HEK293 (cell line): ENCODE measurements around the gene MCIDAS.
A peak's percentile ranks its signal among the peaks of the same experiment; 100 is the strongest.

ENCODE experiments used
- EGR2 ChIP-seq: fragments of 450-650 bp; formaldehyde crosslinking; IDR thresholded peaks from 2 replicates; pipeline ENCODE4 v1.5.1; 2016; ENCODE audit warnings: low read depth, missing biosample characterization, missing genetic modification characterization
- KLF10 ChIP-seq: fragments of 450-650 bp; IDR thresholded peaks from 2 replicates; pipeline ENCODE4 v1.5.1; 2018; ENCODE audit warnings: missing biosample characterization, mild to moderate bottlenecking, missing genetic modification characterization
- REPIN1 ChIP-seq: fragments of 450-650 bp; formaldehyde crosslinking; IDR thresholded peaks from 2 replicates; pipeline ENCODE4 v1.5.1; 2017; ENCODE audit warnings: missing biosample characterization, missing genetic modification characterization, low read depth
- ZBTB1 ChIP-seq: fragments of 450-650 bp; formaldehyde crosslinking; IDR thresholded peaks from 2 replicates; pipeline ENCODE4 v1.5.1; 2016; ENCODE audit warnings: missing biosample characterization, missing genetic modification characterization
- ZBTB21 ChIP-seq: fragments of 450-650 bp; formaldehyde crosslinking; IDR thresholded peaks from 2 replicates; pipeline ENCODE4 v1.5.1; 2017; ENCODE audit warnings: missing biosample characterization, missing genetic modification characterization
- ZBTB48 ChIP-seq: fragments of 450-650 bp; formaldehyde crosslinking; IDR thresholded peaks from 2 replicates; pipeline ENCODE4 v1.5.1; 2016; ENCODE audit warnings: missing biosample characterization, missing genetic modification characterization
- ZEB2 ChIP-seq: fragments of 450-650 bp; formaldehyde crosslinking; IDR thresholded peaks from 2 replicates; pipeline ENCODE4 v1.5.1; 2016; ENCODE audit warnings: missing biosample characterization, missing genetic modification characterization
- ZFHX2 ChIP-seq: fragments of 450-650 bp; formaldehyde crosslinking; conservative IDR thresholded peaks from 2 replicates; pipeline ENCODE4 v1.5.1; 2016; ENCODE audit warnings: missing biosample characterization, missing genetic modification characterization
- ZFP69B ChIP-seq: fragments of 450-650 bp; formaldehyde crosslinking; IDR thresholded peaks from 2 replicates; pipeline ENCODE4 v1.5.1; 2016; ENCODE audit warnings: missing biosample characterization, missing genetic modification characterization
- ZNF112 ChIP-seq: fragments of 450-650 bp; formaldehyde crosslinking; IDR thresholded peaks from 2 replicates; pipeline ENCODE4 v1.5.0; 2017; ENCODE audit warnings: missing biosample characterization, missing genetic modification characterization
- ZNF114 ChIP-seq: fragments of 450-650 bp; formaldehyde crosslinking; IDR thresholded peaks from 2 replicates; pipeline ENCODE4 v1.5.0; 2017; ENCODE audit warnings: missing biosample characterization, missing genetic modification characterization
- ZNF140 ChIP-seq: fragments of 450-650 bp; formaldehyde crosslinking; IDR thresholded peaks from 2 replicates; pipeline ENCODE4 v1.5.1; 2016; ENCODE audit warnings: missing biosample characterization, missing genetic modification characterization
- ZNF184 ChIP-seq: fragments of 450-650 bp; IDR thresholded peaks from 2 replicates; pipeline ENCODE4 v1.5.1; 2018; ENCODE audit warnings: missing biosample characterization, mild to moderate bottlenecking, missing genetic modification characterization
- ZNF211 ChIP-seq: fragments of 450-650 bp; formaldehyde crosslinking; IDR thresholded peaks from 2 replicates; pipeline ENCODE4 v1.5.1; 2016; ENCODE audit warnings: low read depth, missing biosample characterization, missing genetic modification characterization
- ZNF324 ChIP-seq: fragments of 450-650 bp; formaldehyde crosslinking; IDR thresholded peaks from 2 replicates; pipeline ENCODE4 v1.5.1; 2016; ENCODE audit warnings: missing biosample characterization, missing genetic modification characterization
- ZNF48 ChIP-seq: fragments of 450-650 bp; formaldehyde crosslinking; IDR thresholded peaks from 2 replicates; pipeline ENCODE4 v1.5.1; 2016; ENCODE audit warnings: missing biosample characterization, missing genetic modification characterization
- ZNF514 ChIP-seq: fragments of 450-650 bp; formaldehyde crosslinking; IDR thresholded peaks from 2 replicates; pipeline ENCODE4 v1.5.1; 2016; ENCODE audit warnings: missing biosample characterization, missing genetic modification characterization
- ZNF530 ChIP-seq: fragments of 450-650 bp; formaldehyde crosslinking; IDR thresholded peaks from 2 replicates; pipeline ENCODE4 v1.5.1; 2016; ENCODE audit warnings: low read depth, missing biosample characterization, missing genetic modification characterization
- ZNF544 ChIP-seq: fragments of 450-650 bp; formaldehyde crosslinking; IDR thresholded peaks from 2 replicates; pipeline ENCODE4 v1.5.0; 2017; ENCODE audit warnings: missing biosample characterization, missing genetic modification characterization
- ZNF558 ChIP-seq: fragments of 450-650 bp; formaldehyde crosslinking; IDR thresholded peaks from 2 replicates; pipeline ENCODE4 v1.5.1; 2016; ENCODE audit warnings: missing biosample characterization, missing genetic modification characterization
- ZNF621 ChIP-seq: fragments of 450-650 bp; formaldehyde crosslinking; IDR thresholded peaks from 2 replicates; pipeline ENCODE4 v1.5.1; 2017; ENCODE audit warnings: missing biosample characterization, missing genetic modification characterization
- ZNF677 ChIP-seq: fragments of 450-650 bp; IDR thresholded peaks from 2 replicates; pipeline ENCODE4 v1.5.0; 2018; ENCODE audit warnings: missing biosample characterization, mild to moderate bottlenecking, missing genetic modification characterization, moderate library complexity
- ZNF701 ChIP-seq: fragments of 450-650 bp; formaldehyde crosslinking; IDR thresholded peaks from 2 replicates; pipeline ENCODE4 v1.5.1; 2016; ENCODE audit warnings: missing biosample characterization, missing genetic modification characterization
- ZNF76 ChIP-seq: fragments of 450-650 bp; formaldehyde crosslinking; IDR thresholded peaks from 2 replicates; pipeline ENCODE4; 2016; ENCODE audit warnings: low read depth, missing biosample characterization, missing genetic modification characterization, borderline replicate concordance
- ZNF791 ChIP-seq: fragments of 450-650 bp; formaldehyde crosslinking; IDR thresholded peaks from 2 replicates; pipeline ENCODE4 v1.5.1; 2016; ENCODE audit warnings: missing biosample characterization, missing genetic modification characterization
- ZNF792 ChIP-seq: fragments of 450-650 bp; formaldehyde crosslinking; IDR thresholded peaks from 2 replicates; pipeline ENCODE4 v1.5.1; 2016; ENCODE audit warnings: missing biosample characterization, missing genetic modification characterization
- ZNF830 ChIP-seq: fragments of 450-650 bp; IDR thresholded peaks from 2 replicates; pipeline ENCODE4 v1.5.0; 2018; ENCODE audit warnings: missing biosample characterization, missing genetic modification characterization, low read depth, mild to moderate bottlenecking, moderate library complexity
- ZSCAN16 ChIP-seq: fragments of 450-650 bp; formaldehyde crosslinking; IDR thresholded peaks from 2 replicates; pipeline ENCODE4 v1.5.1; 2016; ENCODE audit warnings: missing biosample characterization, missing genetic modification characterization
- TF ChIP-seq, protein P1 (sequence below): fragments of 450-650 bp; formaldehyde crosslinking; IDR thresholded peaks from 2 replicates; pipeline ENCODE4 v1.5.1; 2016; ENCODE audit warnings: missing biosample characterization, missing genetic modification characterization, low read depth
- TF ChIP-seq, protein P2 (sequence below): fragments of 450-650 bp; formaldehyde crosslinking; IDR thresholded peaks from 2 replicates; pipeline ENCODE4 v1.5.1; 2016; ENCODE audit warnings: missing biosample characterization, missing genetic modification characterization
- TF ChIP-seq, protein P3 (sequence below): fragments of 450-650 bp; formaldehyde crosslinking; IDR thresholded peaks from 2 replicates; pipeline ENCODE4 v1.5.1; 2016; ENCODE audit warnings: missing biosample characterization, missing genetic modification characterization, low read depth
- TF ChIP-seq, protein P4 (sequence below): fragments of 450-650 bp; formaldehyde crosslinking; IDR thresholded peaks from 2 replicates; pipeline ENCODE4 v1.5.1; 2016; ENCODE audit warnings: missing biosample characterization, missing genetic modification characterization

Gene MCIDAS

DNA sequence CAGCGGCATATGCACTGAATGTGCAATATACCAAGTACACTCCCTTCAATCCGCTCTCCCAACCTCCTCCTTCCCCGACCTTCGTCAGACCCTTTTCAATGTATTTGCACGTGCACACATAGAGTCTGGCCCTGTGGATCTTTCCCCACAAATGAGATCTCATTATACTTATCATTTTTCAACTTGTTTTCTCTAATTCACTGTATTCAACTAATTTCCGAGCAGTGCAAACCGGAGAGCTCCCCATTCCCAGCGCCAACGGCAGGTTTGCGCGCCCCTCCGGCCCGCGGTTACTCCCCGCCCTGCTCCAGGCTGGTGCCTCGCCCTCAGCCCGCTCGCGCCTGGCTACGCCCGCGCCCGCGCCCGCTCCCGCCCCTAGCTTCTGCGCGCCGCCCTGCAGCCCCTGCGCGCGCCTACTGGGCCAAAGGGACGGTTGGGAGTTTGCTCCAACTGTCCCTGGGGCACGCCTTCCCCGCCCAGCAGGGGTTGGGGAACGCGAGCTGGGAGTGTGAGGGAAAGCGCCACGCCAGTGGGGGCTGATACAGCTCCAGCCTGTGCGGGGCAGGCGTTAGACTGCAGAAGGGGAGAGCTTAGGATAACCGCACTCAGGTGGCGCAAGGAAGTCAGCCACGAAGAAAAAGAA, 50.8 kb downstream of the MCIDAS start (continued):
- no peak for TF ChIP-seq ZNF324 (tag by site-specific recombination)
- TF ChIP-seq ZNF830 (tag by site-specific recombination), result no peak
- TF ChIP-seq REPIN1 (tag by site-specific recombination), result no peak
- no peak for TF ChIP-seq ZNF677
- TF ChIP-seq ZNF48 (tag by site-specific recombination), result no peak
- no peak for TF ChIP-seq ZBTB1 (tag by site-specific recombination)
- TF ChIP-seq ZNF211 (tag by site-specific recombination), result no peak
- TF ChIP-seq ZNF621, result no peak
- no peak for TF ChIP-seq ZNF530 (tag by site-specific recombination)
- TF ChIP-seq ZNF114 (tag by site-specific recombination), result no peak
- peak; percentile 86 for TF ChIP-seq ZFHX2
- TF ChIP-seq, protein P1, sequence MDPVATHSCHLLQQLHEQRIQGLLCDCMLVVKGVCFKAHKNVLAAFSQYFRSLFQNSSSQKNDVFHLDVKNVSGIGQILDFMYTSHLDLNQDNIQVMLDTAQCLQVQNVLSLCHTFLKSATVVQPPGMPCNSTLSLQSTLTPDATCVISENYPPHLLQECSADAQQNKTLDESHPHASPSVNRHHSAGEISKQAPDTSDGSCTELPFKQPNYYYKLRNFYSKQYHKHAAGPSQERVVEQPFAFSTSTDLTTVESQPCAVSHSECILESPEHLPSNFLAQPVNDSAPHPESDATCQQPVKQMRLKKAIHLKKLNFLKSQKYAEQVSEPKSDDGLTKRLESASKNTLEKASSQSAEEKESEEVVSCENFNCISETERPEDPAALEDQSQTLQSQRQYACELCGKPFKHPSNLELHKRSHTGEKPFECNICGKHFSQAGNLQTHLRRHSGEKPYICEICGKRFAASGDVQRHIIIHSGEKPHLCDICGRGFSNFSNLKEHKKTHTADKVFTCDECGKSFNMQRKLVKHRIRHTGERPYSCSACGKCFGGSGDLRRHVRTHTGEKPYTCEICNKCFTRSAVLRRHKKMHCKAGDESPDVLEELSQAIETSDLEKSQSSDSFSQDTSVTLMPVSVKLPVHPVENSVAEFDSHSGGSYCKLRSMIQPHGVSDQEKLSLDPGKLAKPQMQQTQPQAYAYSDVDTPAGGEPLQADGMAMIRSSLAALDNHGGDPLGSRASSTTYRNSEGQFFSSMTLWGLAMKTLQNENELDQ, result no peak
- no peak for TF ChIP-seq ZNF184 (tag by site-specific recombination)
- TF ChIP-seq, protein P2, sequence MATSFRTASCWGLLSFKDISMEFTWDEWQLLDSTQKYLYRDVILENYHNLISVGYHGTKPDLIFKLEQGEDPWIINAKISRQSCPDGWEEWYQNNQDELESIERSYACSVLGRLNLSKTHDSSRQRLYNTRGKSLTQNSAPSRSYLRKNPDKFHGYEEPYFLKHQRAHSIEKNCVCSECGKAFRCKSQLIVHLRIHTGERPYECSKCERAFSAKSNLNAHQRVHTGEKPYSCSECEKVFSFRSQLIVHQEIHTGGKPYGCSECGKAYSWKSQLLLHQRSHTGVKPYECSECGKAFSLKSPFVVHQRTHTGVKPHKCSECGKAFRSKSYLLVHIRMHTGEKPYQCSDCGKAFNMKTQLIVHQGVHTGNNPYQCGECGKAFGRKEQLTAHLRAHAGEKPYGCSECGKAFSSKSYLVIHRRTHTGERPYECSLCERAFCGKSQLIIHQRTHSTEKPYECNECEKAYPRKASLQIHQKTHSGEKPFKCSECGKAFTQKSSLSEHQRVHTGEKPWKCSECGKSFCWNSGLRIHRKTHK, result no peak
- no peak for TF ChIP-seq ZNF701 (tag by site-specific recombination)
- no peak for TF ChIP-seq ZNF558 (tag by site-specific recombination)
- TF ChIP-seq KLF10, result peak; percentile 72
- TF ChIP-seq, protein P3, sequence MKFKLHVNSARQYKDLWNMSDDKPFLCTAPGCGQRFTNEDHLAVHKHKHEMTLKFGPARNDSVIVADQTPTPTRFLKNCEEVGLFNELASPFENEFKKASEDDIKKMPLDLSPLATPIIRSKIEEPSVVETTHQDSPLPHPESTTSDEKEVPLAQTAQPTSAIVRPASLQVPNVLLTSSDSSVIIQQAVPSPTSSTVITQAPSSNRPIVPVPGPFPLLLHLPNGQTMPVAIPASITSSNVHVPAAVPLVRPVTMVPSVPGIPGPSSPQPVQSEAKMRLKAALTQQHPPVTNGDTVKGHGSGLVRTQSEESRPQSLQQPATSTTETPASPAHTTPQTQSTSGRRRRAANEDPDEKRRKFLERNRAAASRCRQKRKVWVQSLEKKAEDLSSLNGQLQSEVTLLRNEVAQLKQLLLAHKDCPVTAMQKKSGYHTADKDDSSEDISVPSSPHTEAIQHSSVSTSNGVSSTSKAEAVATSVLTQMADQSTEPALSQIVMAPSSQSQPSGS (tag by site-specific recombination), result no peak
- no peak for TF ChIP-seq ZBTB21 (tag by site-specific recombination)
- TF ChIP-seq ZEB2 (tag by site-specific recombination), result peak; percentile 63; the same call in 1 of the 2 replicates
- no peak for TF ChIP-seq ZSCAN16 (tag by site-specific recombination)
- TF ChIP-seq ZBTB48 (tag by site-specific recombination), result peak; percentile 95
- no peak for TF ChIP-seq ZNF791 (tag by site-specific recombination)
- TF ChIP-seq ZFP69B (tag by site-specific recombination), result no peak
- no peak for TF ChIP-seq ZNF792 (tag by site-specific recombination)
- no peak for TF ChIP-seq ZNF112
- TF ChIP-seq ZNF76 (tag by site-specific recombination), result peak; percentile 83; the same call in 1 of the 2 replicates
- TF ChIP-seq EGR2 (tag by site-specific recombination), result peak; percentile 55
- TF ChIP-seq, protein P4, sequence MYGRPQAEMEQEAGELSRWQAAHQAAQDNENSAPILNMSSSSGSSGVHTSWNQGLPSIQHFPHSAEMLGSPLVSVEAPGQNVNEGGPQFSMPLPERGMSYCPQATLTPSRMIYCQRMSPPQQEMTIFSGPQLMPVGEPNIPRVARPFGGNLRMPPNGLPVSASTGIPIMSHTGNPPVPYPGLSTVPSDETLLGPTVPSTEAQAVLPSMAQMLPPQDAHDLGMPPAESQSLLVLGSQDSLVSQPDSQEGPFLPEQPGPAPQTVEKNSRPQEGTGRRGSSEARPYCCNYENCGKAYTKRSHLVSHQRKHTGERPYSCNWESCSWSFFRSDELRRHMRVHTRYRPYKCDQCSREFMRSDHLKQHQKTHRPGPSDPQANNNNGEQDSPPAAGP (tag by site-specific recombination), result peak; percentile 83; the same call in 1 of the 2 replicates
- no peak for TF ChIP-seq ZNF544 (tag by site-specific recombination)
- TF ChIP-seq ZNF140 (tag by site-specific recombination), result no peak
- TF ChIP-seq ZNF514, result no peak
